Pulmonary artery endothelial cell (primary cell): Measurements from ENCODE around the gene CKAP2L. TPM values are rescaled to one million over a fixed set of nuclear protein-coding genes. Genes with fewer than 3 reads are reported as not detected.
"Not testable (repeated sequence)": the region's sequence is repeated elsewhere in the genome, so short reads cannot be mapped to it uniquely, and the experiment has no call there.

Source experiments
- DNase-seq: peaks from one replicate; pipeline ENCODE4 v3.0.0-alpha.2; 2011; ENCODE audit warnings: low read depth, low spot score
- total RNA-seq: library from RNA; depleted of rRNA; stranded (reverse); fragments of >200 nt; gene quantifications from 2 replicates; pipeline ENCODE4 v1.2.3, GENCODE V29; 2014

CKAP2L gene
- total RNA-seq, 1 donor from 2014 or later: 4.9 TPM

GRCh38 chr2:112709703-112710102, 54.7 kb downstream of the CKAP2L start:
- DNase-seq: no peak

GRCh38 chr2:112708968-112709367, 55.4 kb downstream of the CKAP2L start:
- no peak for DNase-seq

DNA sequence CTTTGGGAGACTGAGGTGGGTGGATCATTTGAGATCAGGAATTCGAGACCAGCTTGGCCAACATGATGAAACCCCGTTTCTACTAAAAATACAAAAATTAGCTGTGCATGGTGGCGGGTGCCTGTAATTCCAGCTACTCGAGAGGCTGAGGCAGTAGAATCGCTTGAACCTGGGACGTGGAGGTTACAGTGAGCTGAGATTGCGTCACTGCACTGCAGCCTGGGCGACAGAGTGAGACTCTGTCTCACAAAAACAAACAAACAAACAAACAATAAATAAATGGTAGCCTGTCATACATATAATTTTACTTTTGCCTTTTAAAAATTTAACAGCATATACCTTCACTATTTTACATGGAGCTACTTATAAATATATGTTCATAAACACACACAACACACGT, 57.5 kb downstream of the CKAP2L start:
- not testable (repeated sequence) for DNase-seq

GRCh38 chr2:112706170-112706664, 58.2 kb downstream of the CKAP2L start:
- DNase-seq: no peak

- DNase-seq: no peak
These were observed 58.8 kb downstream of the CKAP2L start for GRCh38 chr2:112705575-112705974.

- no peak for DNase-seq
These were observed 60.7 kb downstream of the CKAP2L start for GRCh38 chr2:112703684-112704083.

- DNase-seq: no peak
These were observed 63.4 kb downstream of the CKAP2L start for GRCh38 chr2:112701052-112701451.

DNA sequence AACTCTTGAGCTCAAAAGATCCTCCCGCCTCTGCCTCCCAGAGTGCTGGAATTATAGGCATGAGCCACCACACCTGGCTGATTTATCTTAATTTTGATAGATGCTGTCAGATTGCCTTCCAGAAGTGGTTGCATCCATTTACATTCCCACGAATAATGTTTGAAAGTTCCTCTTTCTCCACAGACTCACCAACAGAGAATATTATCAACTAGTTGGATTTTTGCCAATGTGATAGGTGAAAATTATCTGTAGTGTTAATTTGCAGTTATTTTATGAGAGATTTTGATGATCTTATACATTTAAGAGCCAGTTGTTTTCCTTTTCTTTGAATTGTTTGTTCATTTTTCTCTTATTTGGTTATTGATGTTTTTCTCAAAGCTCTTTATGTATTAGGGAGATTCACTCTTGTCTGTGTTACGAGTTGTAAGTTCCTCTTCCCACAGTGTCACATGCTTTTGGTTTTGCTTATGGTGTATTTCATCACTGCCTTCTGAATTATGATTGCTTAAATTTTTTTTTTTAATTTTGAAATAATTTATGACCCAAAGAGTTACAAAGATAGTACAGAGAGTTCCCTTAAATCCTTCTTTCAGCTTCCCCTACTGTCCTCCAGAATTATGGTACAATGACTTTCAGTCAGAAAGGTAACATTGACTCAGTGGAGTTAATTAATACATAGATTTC, 64.3 kb downstream of the CKAP2L start:
- no peak for DNase-seq

DNA sequence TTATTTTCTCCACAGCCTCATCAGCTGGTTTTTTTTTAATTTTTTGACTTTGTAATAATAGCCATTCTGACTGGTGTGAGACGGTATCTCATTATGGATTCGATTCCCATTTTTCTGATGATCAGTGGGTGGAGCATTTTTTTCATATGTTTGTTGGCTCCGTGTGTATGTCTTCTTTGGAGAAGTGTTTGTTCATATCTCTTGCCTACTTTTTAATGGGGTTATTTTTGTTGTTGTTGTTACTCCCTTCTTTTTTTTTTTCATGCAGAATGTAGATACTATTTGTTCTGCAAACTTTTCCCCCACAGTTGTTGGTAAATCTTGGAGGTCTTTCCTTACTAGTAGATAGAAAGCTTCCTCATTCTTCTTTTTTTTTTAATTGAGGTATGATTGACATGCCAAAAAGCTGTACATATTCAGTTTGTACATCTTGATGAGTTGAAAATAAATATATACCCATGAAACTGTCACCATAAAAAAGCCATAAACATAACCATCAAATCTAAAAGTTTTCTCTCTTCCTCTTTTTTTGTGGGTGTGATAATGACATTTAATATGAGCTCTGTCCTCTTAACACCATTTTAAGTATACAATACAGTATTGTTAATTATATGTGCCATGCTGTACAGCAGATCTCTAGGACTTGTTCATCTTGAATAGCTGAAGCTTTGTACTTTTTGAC, 65.4 kb downstream of the CKAP2L start:
- DNase-seq: no peak

DNA sequence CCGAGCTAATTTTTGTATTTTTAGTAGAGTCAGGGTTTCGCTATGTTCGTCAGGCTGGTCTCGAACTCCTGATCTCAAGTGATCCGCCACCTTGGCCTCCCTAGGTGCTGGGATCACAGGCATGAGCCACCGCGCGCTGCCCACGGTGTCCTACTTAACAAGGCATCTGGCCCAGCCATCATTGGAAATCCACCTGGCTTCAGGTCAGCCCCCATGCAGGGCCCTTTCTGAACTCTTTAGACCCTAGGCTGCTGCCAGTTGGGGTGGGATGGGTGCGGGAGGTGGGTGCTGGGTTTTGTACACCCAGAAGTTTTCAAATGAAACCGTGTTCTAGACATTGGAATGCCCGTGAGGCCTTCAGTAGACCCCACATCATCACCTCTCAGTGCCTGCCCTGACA, 70.2 kb downstream of the CKAP2L start:
- no peak for DNase-seq

GRCh38 chr2:112693596-112693995, 70.8 kb downstream of the CKAP2L start:
- DNase-seq: no peak

GRCh38 chr2:112692918-112693317, 71.5 kb downstream of the CKAP2L start:
- no peak for DNase-seq

- peak; percentile 66 for DNase-seq
These were observed 71.9 kb downstream of the CKAP2L start for GRCh38 chr2:112692495-112692911.

GRCh38 chr2:112691881-112692281, 72.5 kb downstream of the CKAP2L start:
- DNase-seq: no peak

DNA sequence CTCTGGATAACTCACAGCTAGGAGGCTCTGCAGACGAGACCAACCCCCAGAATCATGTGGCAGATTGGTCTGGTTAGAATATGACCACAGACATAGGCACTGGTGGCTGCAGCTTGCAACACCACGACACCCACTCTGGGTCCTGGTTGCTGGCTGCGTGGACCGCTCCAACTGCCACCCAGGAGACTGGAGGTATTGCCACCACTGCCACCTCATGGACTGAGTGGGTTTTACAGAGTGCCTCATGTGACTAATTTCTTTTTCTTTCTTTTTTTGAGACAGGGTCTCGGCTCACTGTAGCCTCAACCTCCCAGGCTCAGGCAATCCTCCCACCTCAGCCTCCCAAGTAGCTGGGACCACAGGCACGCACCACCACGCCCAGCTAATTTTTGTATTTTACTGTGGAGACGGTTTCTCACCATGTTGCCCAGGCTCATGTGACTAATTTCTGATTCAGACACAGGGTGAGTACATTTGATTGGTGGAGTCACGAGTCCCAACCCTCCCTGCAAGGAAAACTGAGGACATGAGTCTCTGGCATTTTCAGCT, 73.5 kb downstream of the CKAP2L start:
- DNase-seq: peak; percentile 27

DNA sequence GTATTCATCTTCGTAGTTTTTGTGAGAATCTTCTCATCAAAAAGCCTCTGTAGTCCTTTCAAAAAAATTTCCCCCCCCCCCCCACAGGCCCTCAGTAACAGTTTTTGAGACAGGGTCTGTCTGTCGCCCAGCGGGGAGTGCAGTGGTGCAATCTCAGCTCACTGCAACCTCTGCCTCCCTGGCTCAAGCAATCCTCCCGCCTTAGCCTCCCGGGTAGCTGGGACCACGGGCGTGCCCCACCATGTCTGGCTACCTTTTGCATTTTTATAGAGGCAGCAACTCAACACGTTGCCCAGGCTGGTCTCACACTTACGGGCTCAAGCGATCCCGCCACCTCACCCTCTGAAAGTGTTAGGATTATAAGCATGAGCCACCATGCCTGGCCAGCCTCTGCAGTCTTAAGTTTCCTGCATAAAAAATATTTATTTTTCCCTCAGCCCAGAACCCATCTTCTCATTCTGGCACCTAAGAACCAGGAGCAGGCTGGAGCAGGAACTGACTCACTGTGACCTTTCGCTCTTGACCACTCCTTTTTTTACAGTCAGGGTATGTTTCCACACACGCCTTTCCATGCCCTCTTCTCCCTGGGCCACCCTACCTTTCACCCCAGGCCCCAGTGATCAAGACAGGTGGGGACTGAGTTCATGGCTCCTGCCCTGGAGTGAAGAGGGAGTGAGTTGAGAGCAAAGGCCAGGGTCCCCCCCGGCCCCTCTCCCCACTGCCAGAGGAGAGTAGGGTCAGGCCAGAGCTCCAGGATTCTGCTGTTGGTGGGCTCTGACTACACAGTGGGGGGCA, 76.1 kb downstream of the CKAP2L start:
- DNase-seq: no peak

DNA sequence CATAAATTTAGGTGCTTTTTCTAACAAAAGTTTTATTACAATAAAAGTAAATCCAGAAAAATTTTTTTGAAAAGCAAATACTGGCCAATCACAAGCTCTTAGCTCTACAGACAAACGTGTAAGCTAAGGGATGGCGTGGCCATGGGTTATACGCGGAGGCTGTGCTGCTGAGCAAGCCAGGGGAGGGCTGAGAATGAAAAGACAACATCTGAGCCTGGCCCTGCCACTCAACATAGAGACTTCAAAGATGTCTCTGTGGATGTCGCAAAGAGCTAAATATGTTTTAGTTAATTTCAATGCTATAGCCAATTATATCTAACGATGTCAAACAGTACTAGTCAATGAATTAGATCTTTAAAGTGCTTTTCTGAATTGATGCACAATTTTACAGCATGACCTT, 76.9 kb downstream of the CKAP2L start:
- DNase-seq: no peak

Other genes starting within 250 kb of the CKAP2L start
- gene POLR1B, start 222.1 kb downstream of the CKAP2L start, total RNA-seq: 28.8 and 39.9 TPM in 2 replicates
- gene CHCHD5, start 180.0 kb downstream of the CKAP2L start, total RNA-seq: 4.7 and 6.1 TPM in 2 replicates
- gene SLC20A1, start 118.7 kb downstream of the CKAP2L start, total RNA-seq: 81.2 and 109 TPM in 2 replicates
- not detected in 2 replicates for gene NT5DC4, start 43.6 kb downstream of the CKAP2L start, total RNA-seq
- gene IL1A, start 19.9 kb upstream of the CKAP2L start, total RNA-seq: 0.60 and 0.73 TPM in 2 replicates
- gene IL1B, start 72.2 kb upstream of the CKAP2L start, total RNA-seq: 0.46 TPM in 1 of 2 replicates, not detected in the other
- gene IL37, start 146.6 kb upstream of the CKAP2L start, total RNA-seq: not detected in 2 replicates
- not detected in 2 replicates for gene IL36G, start 213.4 kb upstream of the CKAP2L start, total RNA-seq
- not detected in 2 replicates for gene IL36A, start 240.8 kb upstream of the CKAP2L start, total RNA-seq